ENCODE results near the gene COL4A5. TPM values are rescaled to one million over a fixed set of nuclear protein-coding genes. Genes with fewer than 3 reads are reported as not detected.

COL4A5 gene
- total RNA-seq, 1 experiment from 2014 or later: 5.5 TPM

DNA sequence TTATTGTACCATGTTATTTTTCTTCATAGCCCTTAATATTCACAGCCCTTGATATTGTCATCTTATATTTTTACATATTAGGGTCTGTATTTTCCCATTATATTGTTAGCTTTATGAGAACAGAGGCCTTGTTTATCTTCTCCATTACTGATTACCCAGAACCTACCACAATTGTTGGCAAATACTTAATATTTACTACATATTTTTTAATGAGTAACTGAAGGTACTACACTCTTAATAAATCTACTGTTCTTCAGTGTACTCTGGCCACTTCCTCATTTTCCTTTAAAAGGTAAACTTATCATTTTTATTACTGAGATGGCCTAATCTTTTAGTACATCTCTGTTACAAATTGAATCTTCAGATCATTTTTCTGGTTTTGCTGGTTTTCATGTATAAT, 133.5 kb downstream of the COL4A5 start:
- no peak for DNase-seq (ENCODE audit: low read depth, low spot score)
- in situ Hi-C loops (cut with HindIII; ENCODE audit: low pct_unique_long_range_greater_than_20kb, low sequenced_read_pairs): no loop called here

GRCh38 chrX:108582151-108582550, 142.5 kb downstream of the COL4A5 start:
- DNase-seq (ENCODE audit: low read depth, low spot score): peak; percentile 53
- in situ Hi-C loops (cut with HindIII; ENCODE audit: low pct_unique_long_range_greater_than_20kb, low sequenced_read_pairs): no loop called here

DNA sequence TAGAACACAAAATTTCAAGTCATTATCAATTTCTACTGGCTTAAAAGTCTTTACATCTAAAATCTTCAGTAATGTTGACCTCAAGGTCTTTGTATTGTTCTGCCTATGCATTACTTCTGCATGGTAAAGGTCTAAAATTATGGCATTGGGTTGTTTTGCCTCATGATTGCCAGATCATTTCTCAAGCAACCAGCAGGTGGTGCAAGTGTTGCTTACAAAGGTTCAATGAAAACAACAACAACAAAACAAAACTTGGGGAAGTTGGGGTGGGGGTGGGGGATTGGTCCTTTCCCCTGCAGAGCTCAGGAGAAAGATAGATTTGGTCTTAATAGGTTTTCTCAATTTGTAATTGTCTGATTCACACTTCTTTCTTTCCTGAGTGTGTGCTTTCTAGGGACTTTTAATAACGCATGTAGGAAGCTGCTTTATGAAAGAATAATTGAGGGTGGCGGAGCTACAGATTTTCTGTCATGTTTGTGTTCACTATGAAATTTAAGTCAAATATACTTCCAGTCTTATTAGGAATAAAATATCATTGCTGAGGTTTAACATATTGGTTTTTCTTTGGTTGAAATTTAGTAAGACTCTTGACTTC, 145.1 kb downstream of the COL4A5 start:
- in situ Hi-C loops (cut with HindIII; ENCODE audit: low pct_unique_long_range_greater_than_20kb, low sequenced_read_pairs): no loop called here
- DNase-seq (ENCODE audit: low read depth, low spot score): peak; percentile 60

DNA sequence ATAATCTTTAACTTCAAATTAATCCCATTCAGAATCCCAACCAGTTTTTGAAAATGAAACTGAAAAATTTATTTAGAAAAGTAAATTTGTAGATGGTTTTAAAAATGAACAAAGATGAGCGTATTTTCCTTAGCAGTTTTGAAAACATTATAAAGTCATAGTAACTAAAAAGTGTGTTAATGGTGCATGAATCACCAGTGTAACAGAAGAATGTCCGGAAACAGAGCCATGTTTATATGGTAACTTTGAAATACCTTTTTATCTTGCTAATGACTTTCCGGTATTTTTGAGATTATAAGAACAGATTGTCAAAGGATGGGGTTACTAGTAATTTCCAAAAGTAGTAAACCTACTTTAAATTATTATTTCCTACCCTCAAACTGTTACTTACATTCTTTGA, 150.9 kb downstream of the COL4A5 start:
- DNase-seq (ENCODE audit: low read depth, low spot score): no peak

GRCh38 chrX:108601276-108601675, 161.6 kb downstream of the COL4A5 start:
- in situ Hi-C loops (cut with HindIII; ENCODE audit: low pct_unique_long_range_greater_than_20kb, low sequenced_read_pairs): no loop called here

More for the DNA sequence above, 150.9 kb downstream of the COL4A5 start:
- in situ Hi-C loops (cut with HindIII; ENCODE audit: low pct_unique_long_range_greater_than_20kb, low sequenced_read_pairs): no loop called here

GRCh38 chrX:108610141-108610540, 170.5 kb downstream of the COL4A5 start:
- in situ Hi-C loops (cut with HindIII; ENCODE audit: low pct_unique_long_range_greater_than_20kb, low sequenced_read_pairs): no loop called here
- DNase-seq (ENCODE audit: low read depth, low spot score): no peak

More at GRCh38 chrX:108601276-108601675, 161.6 kb downstream of the COL4A5 start:
- DNase-seq (ENCODE audit: low read depth, low spot score): no peak

DNA sequence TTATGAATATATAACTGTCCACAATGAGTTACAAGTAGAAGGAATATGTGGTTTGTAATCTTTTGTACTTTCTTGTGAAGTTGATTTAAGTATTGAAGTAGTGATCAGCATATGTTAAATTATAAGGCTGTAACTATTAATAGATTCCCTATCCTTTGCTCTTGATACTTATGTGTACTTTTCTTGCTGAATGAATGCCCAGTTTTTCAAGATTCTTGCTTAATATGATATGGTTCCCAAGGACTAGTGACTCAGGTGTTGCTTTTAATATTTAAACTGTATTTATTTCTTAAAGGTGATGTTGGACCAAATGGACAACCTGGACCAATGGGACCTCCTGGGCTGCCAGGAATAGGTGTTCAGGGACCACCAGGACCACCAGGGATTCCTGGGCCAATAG, 175.0 kb downstream of the COL4A5 start:
- in situ Hi-C loops (cut with HindIII; ENCODE audit: low pct_unique_long_range_greater_than_20kb, low sequenced_read_pairs): no loop called here

DNA sequence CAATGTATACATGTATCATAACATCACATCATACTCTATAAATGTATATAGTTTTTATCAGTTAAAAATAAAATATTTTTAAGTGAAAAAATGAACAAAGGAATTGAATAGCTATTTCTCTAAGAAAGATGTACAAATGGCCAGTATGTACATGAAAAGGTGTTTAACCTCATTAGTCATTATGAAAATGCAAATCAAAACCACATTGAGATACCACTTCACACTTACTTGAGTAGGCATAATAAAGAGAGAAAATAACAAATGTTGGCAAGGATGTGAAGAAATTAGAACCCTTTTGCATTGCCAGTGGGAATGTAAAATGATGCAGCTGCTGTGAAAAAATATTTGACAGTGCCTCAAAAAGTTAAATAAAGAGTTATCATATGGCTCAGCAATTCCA, 201.2 kb downstream of the COL4A5 start:
- no peak for DNase-seq (ENCODE audit: low read depth, low spot score)
- in situ Hi-C loops (cut with HindIII; ENCODE audit: low pct_unique_long_range_greater_than_20kb, low sequenced_read_pairs): no loop called here

More for the DNA sequence above, 175.0 kb downstream of the COL4A5 start:
- DNase-seq (ENCODE audit: low read depth, low spot score): no peak

DNA sequence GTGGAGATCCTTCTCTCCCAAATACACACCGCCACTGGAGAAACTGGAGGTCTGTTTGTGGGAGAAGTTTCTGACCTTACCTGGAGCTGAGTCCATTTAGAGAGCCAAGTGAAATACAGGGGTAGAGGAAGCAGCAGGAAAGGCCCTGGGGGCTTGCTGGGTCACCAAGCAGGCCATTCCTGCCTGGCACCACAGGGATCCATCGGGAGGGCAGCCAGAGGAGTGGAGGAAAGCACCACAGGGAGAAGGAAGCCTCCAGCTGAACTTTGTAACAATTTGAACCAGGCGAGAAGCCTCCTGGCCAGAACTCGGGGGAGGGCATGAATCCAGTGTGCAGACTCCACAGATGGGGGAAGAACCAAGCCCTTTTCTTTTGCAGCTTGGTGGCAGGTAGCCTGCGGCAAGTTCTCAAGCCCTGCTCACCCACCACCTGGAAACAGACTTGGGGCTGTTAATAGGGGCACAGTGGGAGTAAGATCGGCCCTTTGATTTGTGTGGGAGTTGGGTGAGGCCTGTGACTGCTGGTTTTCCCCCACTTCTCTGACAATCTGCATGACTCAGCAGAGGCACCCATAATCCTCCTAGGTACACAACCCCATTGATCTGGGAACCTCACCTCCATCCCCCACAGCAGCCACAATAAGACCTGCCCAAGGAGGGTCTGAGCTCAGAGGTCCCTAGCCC, 202.1 kb downstream of the COL4A5 start:
- in situ Hi-C loops (cut with HindIII; ENCODE audit: low pct_unique_long_range_greater_than_20kb, low sequenced_read_pairs): no loop called here

GRCh38 chrX:108642273-108642628, 202.6 kb downstream of the COL4A5 start:
- in situ Hi-C loops (cut with HindIII; ENCODE audit: low pct_unique_long_range_greater_than_20kb, low sequenced_read_pairs): no loop called here
- no peak for DNase-seq (ENCODE audit: low read depth, low spot score)

More for the DNA sequence above, 202.1 kb downstream of the COL4A5 start:
- DNase-seq (ENCODE audit: low read depth, low spot score): no peak

DNA sequence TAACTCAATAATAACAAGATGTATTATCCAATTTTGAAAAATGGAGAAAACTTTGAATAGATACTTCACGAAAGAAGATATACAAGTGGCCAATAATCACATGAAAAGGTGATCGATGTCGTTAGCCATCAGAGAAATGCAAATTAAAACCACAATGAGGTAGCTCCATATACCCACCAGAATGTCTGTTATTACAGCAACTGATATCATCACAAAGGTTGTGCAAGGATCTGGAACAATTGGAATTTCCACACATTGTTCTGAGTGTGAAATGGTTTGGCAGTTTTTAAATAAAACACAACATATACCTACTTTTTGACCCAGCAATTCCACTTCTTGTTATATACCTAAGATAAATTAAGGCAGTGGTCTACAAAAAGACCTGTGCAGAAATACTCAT, 225.1 kb downstream of the COL4A5 start:
- in situ Hi-C loops (cut with HindIII; ENCODE audit: low pct_unique_long_range_greater_than_20kb, low sequenced_read_pairs): no loop called here
- DNase-seq (ENCODE audit: low read depth, low spot score): no peak

- DNase-seq (ENCODE audit: low read depth, low spot score): no peak
- in situ Hi-C loops (cut with HindIII; ENCODE audit: low pct_unique_long_range_greater_than_20kb, low sequenced_read_pairs): no loop called here
These were observed 226.5 kb downstream of the COL4A5 start for GRCh38 chrX:108666101-108666500.

- DNase-seq (ENCODE audit: low read depth, low spot score): no peak
- in situ Hi-C loops (cut with HindIII; ENCODE audit: low pct_unique_long_range_greater_than_20kb, low sequenced_read_pairs): no loop called here
These were observed 231.9 kb downstream of the COL4A5 start for GRCh38 chrX:108671526-108671925.

DNA sequence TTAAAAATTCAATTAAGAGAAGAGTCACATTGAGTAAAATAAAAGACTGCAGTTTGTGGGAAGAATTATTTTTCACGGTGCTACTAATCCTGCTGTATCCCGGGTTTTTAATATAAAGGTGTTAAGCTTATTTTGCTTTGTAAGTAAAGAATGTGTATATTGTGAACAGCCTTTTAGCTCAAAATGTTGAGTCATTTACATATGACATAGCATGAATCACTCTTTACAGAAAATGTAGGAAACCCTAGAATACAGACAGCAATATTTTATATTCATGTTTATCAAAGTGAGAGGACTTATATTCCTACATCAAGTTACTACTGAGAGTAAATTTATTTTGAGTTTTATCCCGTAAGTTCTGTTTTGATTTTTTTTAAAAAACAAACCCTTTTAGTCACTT, 257.1 kb downstream of the COL4A5 start:
- in situ Hi-C loops (cut with HindIII; ENCODE audit: low pct_unique_long_range_greater_than_20kb, low sequenced_read_pairs): no loop called here
- no peak for DNase-seq (ENCODE audit: low read depth, low spot score)

DNA sequence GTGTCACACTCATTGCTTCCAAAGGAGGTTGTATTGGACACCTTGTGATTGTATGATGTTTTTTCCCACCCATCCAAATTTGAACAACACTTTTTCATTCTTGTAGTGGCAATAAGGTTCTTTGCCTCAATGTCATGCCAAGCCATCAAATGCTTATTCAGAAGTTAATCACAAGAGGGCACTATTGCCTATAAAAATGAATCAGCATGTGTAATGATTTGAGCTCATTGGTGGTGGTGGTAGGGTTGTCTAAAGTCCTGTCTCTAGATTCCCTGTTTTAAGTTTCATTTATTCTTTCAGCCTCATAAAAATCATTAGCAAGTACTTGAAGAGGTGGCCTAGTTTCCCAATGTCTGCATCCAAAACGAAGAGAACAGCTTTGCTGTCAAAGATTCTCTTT, 259.7 kb downstream of the COL4A5 start:
- peak; percentile 75 for DNase-seq (ENCODE audit: low read depth, low spot score)
- in situ Hi-C loops (cut with HindIII; ENCODE audit: low pct_unique_long_range_greater_than_20kb, low sequenced_read_pairs): no loop called here

DNA sequence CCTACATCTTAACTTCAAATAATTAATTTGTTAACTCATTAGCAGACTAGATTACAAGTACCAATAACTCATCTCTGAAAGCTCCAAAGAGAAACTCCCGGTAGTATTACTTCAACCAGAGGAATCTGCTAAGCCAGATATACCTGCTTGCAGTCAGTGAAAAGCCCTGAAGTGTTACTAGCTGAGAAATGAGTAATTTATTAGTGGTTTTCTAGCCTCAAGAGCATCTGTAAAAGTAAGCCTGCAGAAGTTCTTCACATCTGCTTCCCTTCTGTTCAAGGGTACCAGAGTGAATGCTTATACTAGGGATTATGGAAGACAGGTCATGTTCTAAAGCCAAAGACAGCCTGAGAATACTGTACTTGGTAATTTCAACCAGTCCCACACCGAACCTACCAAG, 262.0 kb downstream of the COL4A5 start:
- in situ Hi-C loops (cut with HindIII; ENCODE audit: low pct_unique_long_range_greater_than_20kb, low sequenced_read_pairs): no loop called here
- DNase-seq (ENCODE audit: low read depth, low spot score): no peak

GRCh38 chrX:108702530-108702929, 262.9 kb downstream of the COL4A5 start:
- in situ Hi-C loops (cut with HindIII; ENCODE audit: low pct_unique_long_range_greater_than_20kb, low sequenced_read_pairs): no loop called here

GRCh38 chrX:108704839-108705238, 265.2 kb downstream of the COL4A5 start:
- no peak for DNase-seq (ENCODE audit: low read depth, low spot score)
- in situ Hi-C loops (cut with HindIII; ENCODE audit: low pct_unique_long_range_greater_than_20kb, low sequenced_read_pairs): no loop called here

More at GRCh38 chrX:108702530-108702929, 262.9 kb downstream of the COL4A5 start:
- DNase-seq (ENCODE audit: low read depth, low spot score): no peak

- in situ Hi-C loops (cut with HindIII; ENCODE audit: low pct_unique_long_range_greater_than_20kb, low sequenced_read_pairs): no loop called here
- no peak for DNase-seq (ENCODE audit: low read depth, low spot score)
These were observed 273.2 kb downstream of the COL4A5 start for GRCh38 chrX:108712886-108713285.
